ENCODE measurements around the gene ALX4. TPM values are rescaled to one million over a fixed set of nuclear protein-coding genes. Genes with fewer than 3 reads are reported as not detected.

The ALX4 gene
- total and polyA plus RNA-seq, 2 experiments from 2014 or later: not detected

- TF ChIP-seq REST (IDR thresholded peaks at IDR 0.05; ENCODE audit: unreplicated experiment): no peak
- no peak for TF ChIP-seq CTCF (conservative IDR thresholded peaks at IDR 0.05; ENCODE audit: low read depth in 2 of 2)
- no peak for TF ChIP-seq ZNF114 (CRISPR knock-in tag; IDR thresholded peaks at IDR 0.05)
- no peak for TF ChIP-seq NANOG (IDR thresholded peaks at IDR 0.05; ENCODE audit: borderline replicate concordance)
- TF ChIP-seq CREB1 (CRISPR knock-in tag; IDR thresholded peaks at IDR 0.05; ENCODE audit: low read depth): no peak
- TF ChIP-seq EZH2phosphoT487 (IDR thresholded peaks at IDR 0.05; ENCODE audit: unreplicated experiment): no peak
Observed at GRCh38 chr11:44264438-44264749, 45.5 kb downstream of the ALX4 start (continued).

GRCh38 chr11:44263738-44264437, 46.1 kb downstream of the ALX4 start:
- H3K36me3 ChIP-seq (ENCODE audit: insufficient read depth): no peaks in the 10 kb centered on the region
- TF ChIP-seq ZNF462 (CRISPR knock-in tag; IDR thresholded peaks at IDR 0.05) (no peak), EZH2phosphoT487 (IDR thresholded peaks at IDR 0.05; ENCODE audit: unreplicated experiment) (no peak), NANOG (IDR thresholded peaks at IDR 0.05; ENCODE audit: borderline replicate concordance) (no peak), ETS1 (IDR thresholded peaks at IDR 0.05) (no peak), POLR2AphosphoS5 (IDR thresholded peaks at IDR 0.05; ENCODE audit: low read depth) (no peak), ZNF114 (CRISPR knock-in tag; IDR thresholded peaks at IDR 0.05) (no peak), EZH2 (IDR thresholded peaks at IDR 0.05; ENCODE audit: low read depth, unreplicated experiment) (no peak), STAT1 (IDR thresholded peaks at IDR 0.05; ENCODE audit: unreplicated experiment) (no peak)

More at GRCh38 chr11:44263738-44264437, 46.1 kb downstream of the ALX4 start:
- no peak overlapping the region for H3K4me3 Mint-ChIP-seq
- Histone ChIP-seq H3K4me1 (ENCODE audit: insufficient read depth) (no peaks in the 10 kb centered on the region), H3K4me2 (no peak overlapping the region), H3K27me3 (ENCODE audit: insufficient read depth) (no peaks in the 10 kb centered on the region), H3K9me2 (ENCODE audit: insufficient read depth) (no peaks in the 10 kb centered on the region), H3K79me2 (replicated peaks; ENCODE audit: insufficient read depth) (no peaks in the 10 kb centered on the region), H3K27ac (ENCODE audit: low read depth) (no peak overlapping the region), H4K20me1 (replicated peaks; ENCODE audit: insufficient read depth) (no peaks in the 10 kb centered on the region), H3F3A (replicated peaks; ENCODE audit: low read depth) (no peaks in the 10 kb centered on the region), H3K4me3 (no peak overlapping the region), H2AFZ (no peak overlapping the region)
- H3K4me1 Mint-ChIP-seq: peaks cover 3% of the 10 kb centered on the region; the same call in 2 of the 3 replicates
- H3K27ac Mint-ChIP-seq: no peak overlapping the region
- H3K36me3 Mint-ChIP-seq (ENCODE audit: low read depth): no peaks in the 10 kb centered on the region; the same call in 2 of the 3 replicates
- no peaks in the 10 kb centered on the region for H3K9me3 Mint-ChIP-seq
- DNase-seq (ENCODE audit: low spot score) (no peak), ATAC-seq (no peak)
- H3K27me3 Mint-ChIP-seq (ENCODE audit: insufficient read depth, low read depth, poor library complexity): peaks cover 8% of the 10 kb centered on the region

All from GM23338 (cell line).